HL-60/S4 treated with retinoic acid at 250 ng/mL for 4 days and 3 days (cell line): Measurements from ENCODE around the gene TRAM2.

Experiments
- in situ Hi-C: fragments of 300-500 bp; cut with MboI; formaldehyde crosslinking; loops from 2 replicates; pipeline ENCODE4 v1.7.0; 2022; ENCODE audit warnings: low sequenced_read_pairs

Gene TRAM2, protein sequence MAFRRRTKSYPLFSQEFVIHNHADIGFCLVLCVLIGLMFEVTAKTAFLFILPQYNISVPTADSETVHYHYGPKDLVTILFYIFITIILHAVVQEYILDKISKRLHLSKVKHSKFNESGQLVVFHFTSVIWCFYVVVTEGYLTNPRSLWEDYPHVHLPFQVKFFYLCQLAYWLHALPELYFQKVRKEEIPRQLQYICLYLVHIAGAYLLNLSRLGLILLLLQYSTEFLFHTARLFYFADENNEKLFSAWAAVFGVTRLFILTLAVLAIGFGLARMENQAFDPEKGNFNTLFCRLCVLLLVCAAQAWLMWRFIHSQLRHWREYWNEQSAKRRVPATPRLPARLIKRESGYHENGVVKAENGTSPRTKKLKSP

DNA sequence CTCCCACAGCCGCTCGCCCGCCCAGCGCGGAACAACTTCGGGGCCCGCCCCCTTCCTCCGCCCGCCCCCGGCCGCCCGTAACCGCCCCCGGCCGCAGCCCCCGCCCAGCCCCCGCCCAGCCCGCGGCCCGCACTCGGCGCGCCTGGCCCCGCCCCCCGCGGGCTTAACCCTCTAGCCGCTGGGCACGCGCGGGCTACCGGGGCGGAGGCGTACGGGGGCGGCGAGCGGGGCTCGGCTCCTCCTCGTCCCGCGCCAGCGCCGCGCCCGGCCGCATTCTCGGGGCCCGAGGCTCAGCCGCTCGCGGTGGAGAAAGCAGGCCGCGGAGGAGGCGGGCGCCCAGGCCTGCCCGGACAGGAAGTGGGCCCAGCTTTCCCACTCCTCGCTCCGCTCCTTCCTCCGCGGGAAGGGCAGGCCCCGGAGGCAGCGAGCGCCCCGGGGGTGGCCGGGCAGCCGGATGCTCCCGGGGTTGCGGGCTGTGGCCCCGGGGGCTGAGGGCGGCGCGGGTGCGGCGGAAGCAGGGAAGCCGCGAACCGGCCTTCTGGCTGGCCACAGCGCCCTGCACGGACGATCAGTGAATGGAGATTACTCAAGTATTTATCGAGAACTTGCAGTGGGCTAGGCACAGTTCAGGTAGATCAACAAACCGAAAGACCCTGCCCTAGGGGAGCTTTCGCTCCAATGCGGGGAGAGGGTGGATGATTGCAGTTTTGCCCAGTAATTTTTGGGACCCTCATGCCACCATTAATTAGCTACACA is at the start of gene TRAM2:
Gene TRAM2 (minus strand): TSS at position 39 of the 756 bp plus-strand sequence. CDS start 145 bp downstream, outside the sequence.
- in situ Hi-C loops, result no loop called here

DNA sequence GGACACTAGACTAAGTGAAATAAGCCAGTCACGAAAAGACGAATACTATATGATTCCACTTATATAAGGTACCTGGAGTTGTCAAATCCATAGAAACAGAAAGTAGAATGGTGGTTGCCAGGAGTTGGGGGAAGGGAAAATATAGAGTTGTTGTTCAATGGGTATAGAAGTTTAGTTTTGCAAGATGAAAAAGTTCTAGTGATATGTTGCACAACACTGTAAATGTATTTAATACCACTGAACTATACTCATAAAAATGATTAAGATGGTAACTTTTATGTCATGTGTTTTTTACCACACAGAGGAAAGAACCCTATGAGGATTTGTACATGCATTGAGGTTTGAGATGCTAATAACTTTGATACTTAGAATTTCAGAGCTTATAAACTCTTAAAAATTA is 46.0 kb upstream of the TRAM2 start:
- in situ Hi-C loops, result no loop called here

DNA sequence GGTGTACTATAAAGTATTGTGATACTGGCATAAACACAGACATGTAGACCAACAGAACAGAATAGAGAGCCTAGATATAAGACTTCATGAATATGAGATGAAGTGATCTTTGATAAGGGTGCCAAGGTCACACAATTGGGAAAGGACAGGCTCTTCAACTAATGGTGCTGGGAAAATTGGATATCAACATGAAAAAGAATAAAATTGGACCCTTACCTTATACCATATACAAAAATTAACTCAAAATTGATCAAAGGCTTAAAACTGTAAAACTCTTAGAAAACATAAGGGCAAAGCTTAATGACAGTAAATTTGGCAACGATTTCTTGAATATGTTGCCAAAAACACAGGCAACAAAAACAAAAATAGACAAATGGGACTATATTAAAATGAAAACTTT is 44.8 kb upstream of the TRAM2 start:
- in situ Hi-C loops, result no loop called here

DNA sequence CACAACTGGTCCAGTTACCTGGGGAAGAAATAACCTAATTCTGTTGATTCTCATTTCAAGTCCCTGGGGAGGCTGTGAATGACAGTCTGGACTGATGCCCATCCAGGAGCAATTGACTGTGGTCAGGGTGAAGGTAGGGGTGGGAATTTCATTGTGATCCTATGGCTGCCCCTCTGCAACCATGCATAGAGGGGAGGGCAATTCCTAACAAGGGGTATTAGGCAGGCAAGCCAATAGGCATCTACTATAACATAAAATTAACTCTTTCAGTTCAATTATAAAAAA is 44.0 kb upstream of the TRAM2 start:
- in situ Hi-C loops, result no loop called here

DNA sequence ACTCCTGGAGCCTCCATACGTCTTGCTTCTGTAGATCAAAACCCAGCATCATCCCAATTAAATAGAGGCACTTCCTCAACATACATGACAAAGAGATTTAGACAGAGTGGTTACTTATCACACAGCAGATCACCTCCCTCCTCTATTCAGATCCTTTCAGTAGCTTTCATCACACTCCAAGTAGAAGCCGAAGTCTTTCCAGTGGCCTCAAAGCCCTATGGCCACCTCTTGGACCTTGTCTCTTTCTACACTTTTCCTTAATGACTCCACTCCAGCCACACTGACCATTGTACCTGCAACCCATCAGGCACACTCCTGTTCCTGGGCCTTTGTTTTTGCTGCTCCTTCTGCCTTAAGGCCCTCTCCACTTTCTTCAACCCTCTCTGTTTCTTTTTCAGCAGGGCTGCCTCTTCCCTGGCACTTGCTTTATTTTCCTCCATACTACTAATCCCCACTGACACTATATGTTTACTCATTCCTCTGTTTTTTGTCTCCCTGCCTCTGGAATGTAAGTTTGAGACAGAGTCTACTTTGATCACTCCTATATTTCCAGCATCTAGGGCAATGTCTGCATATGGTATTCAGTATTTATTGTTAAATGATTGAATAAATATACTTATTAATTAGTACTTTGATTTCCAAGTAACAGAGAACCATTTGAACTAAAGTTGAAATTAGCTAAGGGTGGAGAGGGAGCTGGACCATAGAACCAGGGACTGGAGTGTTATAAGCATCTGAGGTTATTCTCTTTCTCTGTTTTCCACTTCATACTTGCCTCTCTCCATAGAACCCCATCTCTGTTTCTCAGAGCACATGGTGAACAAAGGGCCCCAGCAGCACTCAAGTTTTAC is 43.4 kb upstream of the TRAM2 start:
- in situ Hi-C loops, result no loop called here

DNA sequence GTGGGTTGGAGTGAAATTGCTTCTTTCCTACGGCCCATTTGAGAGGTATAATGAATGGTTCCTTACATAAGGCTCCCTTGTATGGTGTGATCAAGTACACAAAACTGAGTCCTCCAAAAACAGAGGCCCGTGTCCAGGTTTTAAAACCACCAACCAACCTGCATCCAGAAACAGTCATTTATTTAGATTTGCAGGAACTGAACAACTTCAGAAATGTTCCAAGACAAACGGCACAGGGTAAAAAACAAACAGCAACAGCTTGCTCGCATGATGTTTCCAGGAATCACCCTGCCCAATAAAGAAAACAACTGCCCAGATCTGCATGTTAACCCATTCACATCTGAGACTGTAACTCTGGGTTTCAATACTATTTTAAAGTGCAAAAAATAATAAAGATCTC is 40.2 kb upstream of the TRAM2 start:
- in situ Hi-C loops, result no loop called here

DNA sequence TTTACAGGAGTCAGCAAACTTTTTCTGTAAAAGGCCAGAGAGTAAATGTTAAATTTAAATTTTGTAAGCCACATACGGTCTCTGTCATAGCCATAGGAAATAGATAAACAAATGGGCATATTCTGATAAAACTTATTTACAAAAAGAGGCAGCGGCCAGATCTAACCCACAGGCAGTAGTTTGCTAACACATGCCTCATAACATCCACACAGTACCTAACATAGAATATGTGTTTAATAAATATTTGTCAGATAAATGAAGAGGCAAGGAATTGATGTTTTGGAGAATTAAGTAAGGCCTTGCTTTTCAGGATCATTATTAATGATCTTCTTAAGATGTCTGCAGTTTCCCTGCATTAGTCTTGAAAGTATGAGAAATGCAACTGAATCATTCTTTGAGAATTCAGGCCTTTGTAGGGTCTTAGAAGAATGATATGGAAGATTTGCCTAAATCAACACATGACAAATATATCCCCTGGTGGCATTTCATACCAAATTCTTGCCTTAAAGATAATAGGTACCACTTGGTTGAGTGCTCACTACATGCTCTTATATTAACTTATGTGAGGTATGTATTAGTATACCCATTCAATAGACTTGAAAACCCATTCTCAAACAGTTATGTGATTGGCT is 39.3 kb upstream of the TRAM2 start:
- in situ Hi-C loops, result no loop called here

DNA sequence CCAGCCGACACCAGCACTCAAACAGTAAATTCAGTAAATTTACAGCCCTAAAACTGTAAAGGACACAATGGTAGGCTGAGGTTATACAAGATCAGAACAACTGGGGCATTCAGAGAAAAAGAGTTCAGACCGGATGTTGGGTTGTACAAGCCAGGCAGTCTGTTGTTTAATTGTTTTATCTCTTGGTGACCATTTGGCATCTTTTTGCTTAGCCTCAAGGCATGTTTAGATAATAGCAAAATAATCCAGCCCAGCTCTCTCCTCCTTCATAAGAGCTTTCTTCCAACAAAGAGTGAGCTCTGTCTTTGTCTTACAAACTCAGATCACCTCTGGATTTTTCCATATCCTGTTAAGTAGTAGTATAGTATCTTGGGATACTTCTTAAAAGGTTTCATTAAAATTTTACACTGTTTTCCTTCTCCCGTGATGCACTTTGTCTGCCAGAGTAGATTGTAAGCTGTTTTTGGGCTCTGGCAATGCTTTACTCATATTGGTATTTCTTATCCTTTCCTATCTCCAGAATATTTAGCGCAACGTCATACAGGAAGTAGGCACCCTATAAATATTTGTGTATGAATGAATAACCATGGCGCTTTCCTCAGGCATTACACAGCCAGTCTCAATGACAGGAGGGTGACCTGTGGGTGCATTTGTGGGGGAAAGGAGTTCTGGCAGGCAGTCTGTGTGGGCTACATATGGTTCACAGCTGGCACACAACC is 35.6 kb upstream of the TRAM2 start:
- in situ Hi-C loops, result no loop called here

DNA sequence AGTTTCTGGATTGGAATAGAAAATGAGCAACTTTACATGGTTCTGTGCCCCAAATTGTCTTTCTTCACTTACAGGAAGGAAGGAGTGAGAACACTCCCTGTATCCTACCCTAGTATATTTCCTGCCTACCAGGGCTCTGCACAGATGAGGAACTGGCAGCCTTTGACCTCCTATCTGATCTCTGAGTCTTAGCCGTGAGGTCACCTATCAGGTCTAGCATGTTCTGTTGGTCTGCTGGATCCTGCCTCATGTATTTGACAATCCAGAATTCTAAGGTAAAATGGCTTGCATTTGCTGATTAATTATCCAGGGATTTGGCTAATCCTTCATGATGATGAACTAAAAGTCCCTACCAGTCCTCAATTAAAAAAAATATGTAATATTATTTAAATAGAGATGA is 35.0 kb upstream of the TRAM2 start:
- in situ Hi-C loops, result no loop called here

DNA sequence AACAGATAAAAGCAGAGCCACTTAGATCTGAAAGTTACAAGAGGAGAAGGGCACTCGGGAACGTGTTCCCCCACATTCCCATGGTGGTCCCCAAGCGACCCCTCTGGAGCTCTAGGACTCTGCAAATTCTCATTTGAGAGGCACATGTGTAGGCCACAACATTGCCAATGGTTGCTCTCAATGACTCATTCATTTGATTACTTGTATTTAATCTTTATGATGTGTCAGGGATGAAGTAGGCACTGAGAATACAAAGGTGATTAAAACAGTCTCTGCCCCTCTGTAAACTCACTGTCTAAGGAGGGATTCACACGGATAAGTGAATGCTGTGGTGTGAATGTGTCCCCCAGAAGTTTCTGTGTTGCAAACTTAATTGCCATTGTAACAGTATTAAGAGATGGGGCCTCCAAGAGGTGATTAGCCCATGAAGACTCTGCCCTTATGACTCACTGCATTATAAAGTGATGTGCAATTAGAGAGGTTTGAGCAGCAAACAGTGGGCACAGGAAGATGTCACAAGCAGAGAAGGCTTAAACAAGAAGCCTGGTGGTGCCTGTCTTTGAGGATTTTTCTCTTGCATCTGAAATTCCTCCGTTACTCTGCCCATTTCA is 34.0 kb upstream of the TRAM2 start:
- in situ Hi-C loops, result no loop called here

DNA sequence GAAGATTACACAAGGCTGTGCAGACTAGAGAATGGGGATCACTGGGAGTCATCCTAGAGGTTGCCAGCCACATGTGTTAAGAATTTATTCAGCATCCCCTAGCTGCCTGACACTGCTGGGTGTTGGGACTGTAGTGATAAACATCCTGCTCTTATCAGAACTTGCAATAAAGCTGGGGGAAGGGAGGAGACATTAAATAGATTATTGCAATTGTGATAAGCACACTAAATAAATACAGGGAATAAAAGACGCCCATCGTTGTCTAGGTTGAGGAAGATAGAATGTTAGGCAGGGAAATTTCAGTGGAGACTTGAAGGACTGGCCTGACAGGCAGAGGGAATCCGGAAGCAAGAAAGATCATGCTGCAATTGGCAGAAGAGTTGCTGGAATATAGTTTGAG is 33.2 kb upstream of the TRAM2 start:
- in situ Hi-C loops, result no loop called here

DNA sequence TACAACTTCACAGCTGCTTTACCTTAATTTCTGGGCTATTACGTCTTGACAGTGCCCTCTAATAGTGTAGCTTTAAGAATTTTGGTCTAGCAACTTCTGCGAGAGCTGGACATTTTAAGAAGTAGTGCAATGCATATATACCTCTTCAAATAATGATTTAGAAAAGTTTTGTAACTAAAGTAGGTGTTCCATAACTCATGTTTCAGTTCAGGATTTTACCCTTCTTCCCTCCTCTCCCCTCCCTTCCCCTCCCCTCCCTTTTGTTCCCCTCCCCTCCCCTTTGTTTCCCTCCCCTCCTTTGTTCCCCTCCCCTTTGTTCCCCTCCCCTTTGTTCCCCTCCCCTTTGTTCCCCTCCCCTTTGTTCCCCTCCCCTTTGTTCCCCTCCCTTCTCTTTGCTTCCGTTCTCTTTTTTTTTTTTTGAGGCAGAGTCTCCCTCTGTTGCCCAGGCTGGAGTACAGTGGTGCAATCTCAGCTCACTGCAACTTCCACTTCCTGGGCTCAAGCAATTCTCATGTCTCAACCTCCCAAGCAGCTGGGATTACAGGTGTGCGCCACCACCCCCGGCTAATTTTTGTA is 28.8 kb upstream of the TRAM2 start:
- in situ Hi-C loops, result no loop called here

DNA sequence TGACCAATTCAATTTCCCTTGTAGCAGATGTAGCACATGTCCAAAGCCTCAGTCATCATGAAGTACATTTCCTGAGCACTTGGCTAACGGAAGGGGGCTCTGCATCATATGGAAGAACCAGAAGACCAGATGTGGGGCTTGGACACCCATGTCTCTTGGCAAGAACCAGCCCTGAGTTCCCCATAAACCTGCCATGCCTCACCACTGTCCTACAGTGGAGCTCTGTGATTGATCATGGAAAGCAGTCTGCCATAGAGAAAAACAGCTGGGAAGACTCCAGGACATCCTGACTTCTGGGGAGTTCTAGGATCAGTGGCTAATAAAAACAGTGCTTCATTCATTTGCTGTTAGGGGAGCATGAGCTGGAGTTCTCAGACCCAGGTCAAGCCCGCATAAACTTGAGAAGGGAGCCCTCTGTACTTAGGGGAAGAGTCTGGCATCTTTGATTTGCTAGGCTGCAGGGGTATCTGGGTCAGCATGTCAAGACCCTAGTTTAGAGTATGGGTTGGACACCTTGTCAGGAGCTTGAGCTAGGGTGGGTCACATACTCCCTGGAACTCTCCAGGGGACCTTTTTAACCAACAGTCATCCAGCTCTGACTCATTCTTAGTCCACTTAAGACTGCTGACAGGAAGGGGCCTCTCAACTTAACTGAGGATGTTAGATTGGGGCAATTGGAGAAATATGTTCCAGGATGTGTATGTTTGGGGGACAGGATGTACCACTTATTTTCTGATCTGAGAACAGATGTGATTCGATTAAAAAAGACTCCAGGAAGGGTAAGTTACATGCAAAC is 26.3 kb upstream of the TRAM2 start:
- in situ Hi-C loops, result no loop called here

DNA sequence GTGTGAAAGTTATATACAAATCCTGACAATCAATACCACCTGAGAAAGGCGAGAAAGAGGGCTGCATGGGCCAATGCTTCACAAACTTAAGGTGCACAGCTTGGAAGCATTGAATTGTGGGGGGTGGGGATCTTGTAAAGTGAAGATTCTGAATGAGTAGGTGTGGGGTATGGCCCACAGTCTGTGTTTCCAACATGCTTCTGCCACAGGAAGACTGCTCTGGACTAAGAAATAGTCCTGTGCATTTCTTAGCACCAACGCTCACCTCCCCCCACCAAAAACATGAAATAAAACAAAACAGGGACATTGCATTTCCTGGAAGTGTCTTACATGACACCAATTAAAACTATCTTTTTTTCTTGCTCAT is 21.9 kb upstream of the TRAM2 start:
- in situ Hi-C loops, result no loop called here

DNA sequence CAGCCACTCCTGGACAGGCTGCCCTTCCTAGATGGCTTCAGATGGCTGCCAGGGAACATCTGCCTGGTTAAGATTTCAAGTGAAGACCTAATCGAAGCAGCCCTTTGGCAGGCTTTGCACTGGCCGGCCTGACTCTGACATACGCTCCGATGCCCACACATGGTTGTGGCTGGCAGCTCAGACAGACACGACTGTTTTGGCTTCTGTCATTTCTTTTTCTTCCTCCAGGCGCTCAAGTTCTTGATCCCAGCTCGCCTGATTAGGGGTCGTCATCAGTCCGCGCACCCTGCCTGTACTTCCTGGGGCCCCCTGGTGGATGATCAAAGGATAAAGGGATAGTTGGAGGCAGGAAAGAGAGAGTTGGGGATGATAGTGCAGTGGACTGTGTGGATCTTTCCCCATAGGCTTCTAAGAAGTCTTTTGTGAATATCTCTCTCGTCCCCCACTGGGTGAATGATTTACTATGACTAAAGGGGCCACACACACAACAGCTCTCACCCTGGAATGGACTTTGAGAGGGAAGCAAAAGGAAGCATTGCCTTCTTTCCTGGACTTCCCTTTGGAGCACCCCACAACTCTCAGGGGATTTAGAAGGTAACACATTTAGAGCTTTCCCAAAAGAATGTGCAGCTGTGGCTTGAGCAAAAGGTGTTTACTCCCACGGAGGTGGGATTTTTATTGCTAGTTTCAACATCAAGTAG is 21.4 kb upstream of the TRAM2 start:
- in situ Hi-C loops, result no loop called here

DNA sequence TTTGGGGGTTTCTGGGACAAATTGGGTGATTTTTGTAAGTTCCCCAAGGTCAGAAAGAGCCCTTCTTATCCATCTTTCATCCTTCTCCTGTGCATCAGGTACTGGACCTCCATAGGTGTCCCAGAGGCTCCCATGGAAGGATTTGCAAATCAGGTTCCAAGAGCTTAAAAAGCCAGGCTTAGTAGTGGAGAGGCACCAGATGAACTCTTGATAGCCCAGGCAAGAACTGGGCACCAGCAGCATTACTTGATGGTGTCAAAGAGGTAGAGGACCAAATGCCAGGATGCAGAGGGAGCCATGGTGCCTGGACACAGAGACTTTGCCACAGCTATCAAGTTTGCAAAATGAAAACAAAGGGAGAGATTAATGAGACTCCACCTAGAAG is 20.9 kb upstream of the TRAM2 start:
- in situ Hi-C loops, result no loop called here

DNA sequence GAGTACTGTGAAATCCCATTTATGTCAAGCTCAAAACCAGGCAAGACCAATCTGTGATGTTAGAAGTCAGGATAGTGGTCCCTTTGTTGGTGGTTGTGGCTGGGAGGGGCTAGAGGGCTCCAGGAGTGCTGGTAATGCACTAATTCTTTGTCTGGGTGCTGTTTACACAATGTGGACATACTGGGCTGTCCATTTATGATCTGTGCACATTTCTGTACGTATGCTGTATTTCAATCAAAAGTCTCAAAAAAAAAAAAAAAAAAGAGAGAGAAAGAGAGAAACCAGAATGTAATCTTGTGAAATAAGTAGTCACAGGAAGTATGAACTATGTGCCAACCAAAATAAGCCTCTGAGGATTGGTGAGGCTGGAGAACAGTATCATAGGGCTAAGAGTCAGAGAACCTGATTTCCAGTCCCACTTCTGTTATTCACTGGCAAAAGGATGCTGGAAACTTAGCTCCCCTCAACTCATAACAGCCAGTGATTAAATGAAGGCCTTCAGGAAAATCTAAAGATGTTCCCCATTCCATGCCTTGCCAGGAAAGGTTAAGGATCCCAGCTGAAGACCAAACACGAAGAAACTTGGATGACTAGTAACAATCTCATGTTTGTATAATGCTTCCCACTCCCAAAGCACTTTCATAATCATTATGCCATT is 19.6 kb upstream of the TRAM2 start:
- in situ Hi-C loops, result no loop called here

DNA sequence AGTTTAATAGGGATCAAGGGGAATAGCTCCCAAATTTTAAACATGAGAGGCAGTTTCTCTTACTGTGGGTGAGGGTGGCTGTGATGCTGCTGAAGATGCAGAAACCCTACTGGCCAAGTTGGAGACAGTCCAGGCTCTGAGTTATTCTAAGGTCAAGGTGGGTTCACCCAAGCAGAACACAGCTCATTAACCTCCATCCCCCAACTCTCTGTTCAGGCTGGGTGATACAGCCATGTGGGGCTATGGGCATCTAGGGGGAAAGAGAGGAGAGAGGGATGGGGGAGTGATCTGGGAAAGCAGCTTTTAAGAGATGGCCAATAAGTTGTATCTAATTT is 18.9 kb upstream of the TRAM2 start:
- in situ Hi-C loops, result no loop called here
